Measurements from ENCODE around the gene CSK. TPM values are rescaled to one million over a fixed set of nuclear protein-coding genes. Genes with fewer than 3 reads are reported as not detected.
A peak's percentile ranks its signal among the peaks of the same experiment; 100 is the strongest.

The CSK gene
- total RNA-seq, 1 donor from 2014 or later: 58.4 TPM

- DNase-seq (ENCODE audit: low read depth): no peak
Observed at GRCh38 chr15:74843445-74843828, 61.6 kb downstream of the CSK start.

GRCh38 chr15:74843891-74844299 lies 62.0 kb downstream of the CSK start:
- DNase-seq (ENCODE audit: low read depth): no peak

GRCh38 chr15:74844319-74845207 lies 62.7 kb downstream of the CSK start:
- DNase-seq (ENCODE audit: low read depth): no peak

- DNase-seq (ENCODE audit: low read depth): no peak
Observed at GRCh38 chr15:74845208-74845568, 63.3 kb downstream of the CSK start.

GRCh38 chr15:74845581-74845980 lies 63.7 kb downstream of the CSK start:
- no peak for DNase-seq (ENCODE audit: low read depth)

- peak; percentile 54 for DNase-seq (ENCODE audit: low read depth)
Observed at GRCh38 chr15:74847432-74847831, 65.6 kb downstream of the CSK start.

- DNase-seq (ENCODE audit: low read depth): no peak
Observed at GRCh38 chr15:74850393-74850792, 68.5 kb downstream of the CSK start.

- DNase-seq (ENCODE audit: low read depth): no peak
Observed at GRCh38 chr15:74851960-74852359, 70.1 kb downstream of the CSK start.

Other genes with a start within 250 kb of the CSK start
- 1.7 and 3.1 TPM in 2 replicates for gene ARID3B, start 240.9 kb upstream of the CSK start, total RNA-seq
- gene CLK3, start 166.2 kb upstream of the CSK start, total RNA-seq: 74.8 and 92.0 TPM in 2 replicates
- gene EDC3, start 86.1 kb upstream of the CSK start, total RNA-seq: 5.4 and 16.5 TPM in 2 replicates
- gene CYP1A1, start 56.6 kb upstream of the CSK start, total RNA-seq: 1.7 TPM in 1 of 2 replicates, not detected in the other
- gene CYP1A2, start 33.2 kb upstream of the CSK start, total RNA-seq: not detected in 2 replicates
- gene LMAN1L, start 30.8 kb downstream of the CSK start, total RNA-seq: not detected in 2 replicates
- gene CPLX3, start 44.5 kb downstream of the CSK start, total RNA-seq: not detected in 2 replicates
- 13.4 and 20.4 TPM in 2 replicates for gene ULK3, start 61.1 kb downstream of the CSK start, total RNA-seq
- gene SCAMP2, start 91.3 kb downstream of the CSK start, total RNA-seq: 19.4 and 64.5 TPM in 2 replicates
- 57.3 and 86.6 TPM in 2 replicates for gene MPI, start 108.0 kb downstream of the CSK start, total RNA-seq
- 34.9 and 47.0 TPM in 2 replicates for gene FAM219B, start 124.8 kb downstream of the CSK start, total RNA-seq
- 48.4 and 71.7 TPM in 2 replicates for gene COX5A, start 156.0 kb downstream of the CSK start, total RNA-seq
- gene RPP25, start 174.7 kb downstream of the CSK start, total RNA-seq: 2.1 and 3.3 TPM in 2 replicates
- 0.69 and 10.6 TPM in 2 replicates for gene SCAMP5, start 213.5 kb downstream of the CSK start, total RNA-seq
- 8.7 TPM in 2 replicates for gene PPCDC, start 241.5 kb downstream of the CSK start, total RNA-seq